ENCODE data around the gene LYRM2. TPM values are rescaled to one million over a fixed set of nuclear protein-coding genes. Genes with fewer than 3 reads are reported as not detected.

LYRM2 gene
- polyA plus RNA-seq, 1 donor from 2014 or later = 77.2 TPM

DNA sequence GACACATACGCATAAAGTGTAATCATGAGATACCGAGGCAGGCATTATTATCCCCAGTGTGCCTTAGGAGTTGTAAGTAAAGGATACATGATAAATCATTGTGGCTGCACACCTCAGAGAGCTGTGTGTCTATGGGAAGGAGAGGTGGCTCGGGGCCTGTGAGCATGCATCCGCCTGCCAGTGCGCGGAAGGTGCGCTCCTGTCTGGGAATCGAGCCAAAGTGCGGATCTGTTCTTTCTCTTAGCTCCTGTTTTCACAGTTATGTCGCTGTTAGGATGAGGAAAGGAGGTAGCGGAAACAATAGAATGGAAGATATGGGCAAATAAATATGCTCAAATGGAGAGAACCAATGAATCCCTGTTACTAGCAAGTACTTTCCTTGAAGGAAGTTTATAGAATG, 107.6 kb downstream of the LYRM2 start:
- Mint-ChIP-seq H3K27me3 (no peaks in the 10 kb centered on the region), H3K4me3 (no peak overlapping the region), H3K9me3 (no peaks in the 10 kb centered on the region), H3K27ac (no peak overlapping the region), H3K4me1 (peaks cover 0 to 6% (median 2%) of the 10 kb centered on the region in 3 donors), H3K36me3 (no peaks in the 10 kb centered on the region)

DNA sequence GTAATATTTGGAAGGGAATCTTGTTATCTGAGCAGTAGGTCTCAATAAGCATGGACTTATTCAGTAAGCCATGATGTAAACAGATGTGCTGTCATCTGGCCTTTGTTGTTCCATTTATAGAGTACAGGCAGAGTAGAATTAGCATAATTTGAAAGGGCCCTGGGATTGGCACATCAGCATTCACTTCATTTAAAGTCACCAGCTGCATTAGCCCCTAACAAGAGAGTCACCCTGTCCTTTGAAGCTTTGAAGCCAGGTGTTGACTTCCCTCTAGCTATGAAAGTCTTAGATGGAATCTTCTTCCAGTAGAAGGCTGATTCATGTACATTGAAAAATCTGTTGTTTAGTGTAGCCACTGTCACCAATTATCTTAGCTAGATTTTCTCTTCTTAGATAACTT, 109.7 kb downstream of the LYRM2 start:
- Mint-ChIP-seq H3K36me3 (no peaks in the 10 kb centered on the region), H3K4me1 (peaks cover 0 to 4% (median 2%) of the 10 kb centered on the region in 3 donors), H3K27me3 (no peaks in the 10 kb centered on the region), H3K27ac (no peak overlapping the region), H3K9me3 (peaks cover 0 to 2% (median 0%) of the 10 kb centered on the region in 3 donors), H3K4me3 (no peak overlapping the region)

DNA sequence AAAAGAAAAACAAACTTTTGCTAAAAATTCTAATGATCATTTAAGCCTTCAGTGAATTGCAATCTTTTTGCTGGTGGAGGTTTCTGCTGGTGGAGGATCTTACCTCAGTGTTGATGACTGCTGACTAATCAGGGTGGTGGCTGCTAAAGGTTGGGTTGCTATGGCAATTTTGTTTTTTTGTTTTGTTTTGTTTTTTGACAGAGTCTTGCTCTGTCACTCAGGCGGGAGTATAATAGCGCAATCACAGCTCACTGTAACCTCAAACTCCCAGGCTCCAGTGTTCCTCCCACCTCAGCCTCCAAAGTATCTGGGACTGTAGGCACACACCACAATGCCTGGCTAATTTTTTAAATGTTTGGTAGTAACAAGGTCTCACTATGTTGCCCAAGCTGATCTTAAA, 110.9 kb downstream of the LYRM2 start:
- Mint-ChIP-seq H3K27me3 (no peaks in the 10 kb centered on the region), H3K9me3 (peaks cover 0 to 2% (median 0%) of the 10 kb centered on the region in 3 donors), H3K27ac (no peak overlapping the region), H3K4me3 (no peak overlapping the region), H3K36me3 (no peaks in the 10 kb centered on the region), H3K4me1 (peaks cover 0 to 4% (median 2%) of the 10 kb centered on the region in 3 donors)

DNA sequence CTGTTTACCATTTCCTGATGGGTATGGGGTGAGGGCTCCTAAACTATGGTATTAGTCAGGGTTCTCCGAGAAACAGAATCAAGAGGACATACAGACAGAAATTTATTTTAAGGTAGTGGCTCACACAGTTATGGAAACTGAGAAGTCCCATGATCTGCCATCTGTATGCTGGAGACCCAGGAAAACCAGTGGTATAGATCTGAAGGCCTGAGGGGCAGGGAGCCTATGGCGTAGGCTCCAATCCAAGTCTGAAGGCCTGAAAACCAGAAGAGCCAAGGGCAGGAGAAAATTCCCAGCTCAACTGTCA, 112.0 kb downstream of the LYRM2 start:
- Mint-ChIP-seq H3K36me3 (no peaks in the 10 kb centered on the region), H3K4me3 (no peak overlapping the region), H3K27me3 (no peaks in the 10 kb centered on the region), H3K4me1 (peaks cover 0 to 4% (median 2%) of the 10 kb centered on the region in 3 donors), H3K27ac (no peak overlapping the region), H3K9me3 (peaks cover 0 to 2% (median 0%) of the 10 kb centered on the region in 3 donors)

DNA sequence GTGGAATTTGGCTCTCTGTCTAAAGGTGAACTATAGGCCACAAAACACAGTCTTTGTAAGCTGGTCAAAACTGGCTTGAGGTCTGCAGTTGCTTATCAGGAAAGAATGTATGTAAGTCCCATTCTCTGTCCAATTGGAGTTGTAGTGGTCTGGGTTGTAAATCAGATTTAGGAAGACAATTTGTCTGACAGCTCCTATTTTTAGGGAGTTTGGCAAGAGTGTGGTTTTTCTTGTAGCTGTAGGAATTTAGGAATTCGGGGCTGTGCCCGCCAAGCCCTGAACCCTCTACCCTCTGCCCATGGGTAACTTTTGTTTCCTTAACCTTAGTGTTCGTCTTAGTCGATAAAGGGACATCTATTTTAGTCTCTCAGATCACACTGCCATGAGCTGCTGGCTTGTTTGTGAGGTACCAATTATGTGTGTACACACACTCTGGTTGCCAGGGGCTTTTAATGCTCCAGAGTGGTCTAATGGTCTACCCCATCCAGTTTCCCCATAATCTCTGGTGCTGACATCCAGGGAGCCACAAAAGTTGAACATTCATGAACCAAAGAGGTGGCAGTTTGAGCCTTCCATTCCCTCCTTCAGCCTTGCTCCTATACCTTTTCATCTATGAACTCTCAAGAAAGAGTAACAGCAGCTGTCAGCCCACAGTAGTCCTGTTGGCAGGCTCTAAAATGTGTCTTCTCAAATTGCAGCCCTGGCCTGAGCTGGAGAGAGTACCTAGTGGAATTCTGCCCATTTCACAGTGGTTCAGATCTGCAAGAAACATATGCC, 112.6 kb downstream of the LYRM2 start:
- Mint-ChIP-seq H3K4me1 (peaks cover 0 to 4% (median 2%) of the 10 kb centered on the region in 3 donors), H3K27ac (no peak overlapping the region), H3K36me3 (no peaks in the 10 kb centered on the region), H3K27me3 (no peaks in the 10 kb centered on the region), H3K9me3 (peaks cover 0 to 2% (median 0%) of the 10 kb centered on the region in 3 donors), H3K4me3 (no peak overlapping the region)

DNA sequence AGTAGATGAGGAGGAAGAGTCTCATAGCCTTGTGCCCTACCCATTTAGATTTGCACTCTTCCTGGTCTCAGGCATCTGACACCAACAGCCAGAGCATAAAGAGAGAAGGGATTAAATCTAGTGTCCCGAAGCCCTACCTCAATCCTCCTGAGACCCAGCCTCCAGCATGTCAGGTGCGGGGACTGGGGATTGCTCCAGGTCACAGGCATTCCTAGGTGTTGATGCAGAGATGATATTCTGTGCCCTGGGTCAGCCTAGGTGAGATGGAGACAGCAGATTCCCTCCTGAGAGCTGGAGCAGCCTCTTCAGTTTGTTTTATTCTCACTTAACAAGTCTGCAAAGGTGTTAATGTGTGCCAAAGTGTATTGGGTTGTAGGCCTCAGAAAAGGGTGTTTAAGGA, 115.8 kb downstream of the LYRM2 start:
- peaks cover 0 to 2% (median 2%) of the 10 kb centered on the region in 3 donors for H3K4me1 Mint-ChIP-seq
- no peak overlapping the region for H3K4me3 Mint-ChIP-seq
- H3K27me3 Mint-ChIP-seq = no peaks in the 10 kb centered on the region
- no peak overlapping the region for H3K27ac Mint-ChIP-seq
- peaks cover 2% of the 10 kb centered on the region for H3K36me3 Mint-ChIP-seq
- H3K9me3 Mint-ChIP-seq = peaks cover 0 to 2% (median 2%) of the 10 kb centered on the region in 3 donors

DNA sequence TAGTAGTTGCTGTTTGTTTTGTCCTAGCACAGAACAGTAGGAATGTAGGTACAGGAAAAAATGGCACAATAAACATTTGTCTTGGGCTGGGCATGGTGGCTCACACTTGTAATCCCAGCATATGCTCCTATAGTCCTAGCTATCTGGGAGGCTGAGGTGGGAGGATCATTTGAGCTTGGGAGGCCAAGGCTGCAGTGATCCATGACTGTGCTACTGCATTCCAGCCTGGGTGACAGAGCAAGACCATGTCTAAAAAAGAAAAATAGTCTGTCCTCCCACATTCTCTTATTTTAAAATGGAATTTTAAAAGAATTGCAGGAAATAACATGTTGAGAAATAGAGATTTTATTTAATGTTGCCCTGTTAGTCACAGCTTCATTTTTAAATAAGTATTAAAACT, 117.8 kb downstream of the LYRM2 start:
- no peaks in the 10 kb centered on the region for H3K27me3 Mint-ChIP-seq
- H3K4me1 Mint-ChIP-seq = no peaks in the 10 kb centered on the region
- peaks cover 0 to 2% (median 2%) of the 10 kb centered on the region in 3 donors for H3K9me3 Mint-ChIP-seq
- no peak overlapping the region for H3K27ac Mint-ChIP-seq
- no peak overlapping the region for H3K4me3 Mint-ChIP-seq
- H3K36me3 Mint-ChIP-seq = peaks cover 5% of the 10 kb centered on the region

DNA sequence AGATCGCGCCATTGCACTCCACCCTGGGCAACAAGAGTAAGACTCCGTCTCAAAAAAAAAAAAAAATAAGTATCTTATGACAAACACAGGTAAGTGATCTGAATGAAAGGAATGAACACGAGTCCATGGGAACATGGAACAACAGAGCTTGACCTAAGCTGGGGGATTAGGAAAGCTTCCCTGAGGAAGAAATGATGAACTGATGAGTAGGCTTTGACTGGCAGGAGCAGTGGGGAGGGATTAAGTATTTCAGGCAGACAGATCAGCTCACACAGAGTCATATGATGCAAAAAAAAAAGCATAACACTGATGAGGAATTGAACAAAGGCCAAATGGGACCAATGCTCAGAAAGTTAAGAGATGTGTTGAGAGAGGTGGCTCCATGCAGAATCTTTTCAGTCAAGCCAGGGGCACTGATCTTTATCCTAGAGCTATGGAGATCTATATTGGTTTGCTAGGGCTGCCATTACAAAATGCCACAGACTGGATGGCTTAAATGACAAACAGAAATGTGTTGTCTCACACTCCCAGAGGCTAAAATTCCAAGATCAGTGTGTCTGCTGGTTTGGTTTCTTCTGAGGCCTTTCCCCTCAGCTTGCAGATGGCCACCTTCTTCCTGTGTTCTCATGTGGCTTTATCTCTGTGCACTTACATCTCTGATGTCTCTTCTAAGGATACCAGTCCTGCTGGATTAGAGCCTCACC, 120.0 kb downstream of the LYRM2 start:
- Mint-ChIP-seq H3K4me3 (no peak overlapping the region), H3K27ac (no peak overlapping the region), H3K27me3 (no peaks in the 10 kb centered on the region), H3K9me3 (peaks cover 0 to 2% (median 0%) of the 10 kb centered on the region in 3 donors), H3K4me1 (no peaks in the 10 kb centered on the region), H3K36me3 (peaks cover 5% of the 10 kb centered on the region)

Other genes starting within 250 kb of the LYRM2 start
- gene RRAGD, start 226.5 kb downstream of the LYRM2 start, polyA plus RNA-seq = 1.0 TPM
- 6.6 TPM for gene ANKRD6, start 205.6 kb downstream of the LYRM2 start, polyA plus RNA-seq
- gene MDN1, start 181.0 kb upstream of the LYRM2 start, polyA plus RNA-seq = 7.9 TPM
- 53.2 TPM for gene CASP8AP2, start 191.1 kb upstream of the LYRM2 start, polyA plus RNA-seq